ENCODE measurements around the gene DNAJC5. TPM values are rescaled to one million over a fixed set of nuclear protein-coding genes. Genes with fewer than 3 reads are reported as not detected.

The DNAJC5 gene
- total and polyA plus RNA-seq, 2 experiments from 2014 or later, result 7.1 to 33.5 TPM

GRCh38 chr20:63882257-63883200 is 12.4 kb upstream of the DNAJC5 start:
- Mint-ChIP-seq H3K4me3 (no peak overlapping the region; the same call in 2 of the 3 replicates), H3K27me3 (ENCODE audit: insufficient read depth, low read depth, poor library complexity) (peaks cover 16% of the 10 kb centered on the region), H3K36me3 (ENCODE audit: low read depth) (peaks cover 41% of the 10 kb centered on the region), H3K27ac (no peak overlapping the region), H3K9me3 (no peaks in the 10 kb centered on the region), H3K4me1 (no peaks in the 10 kb centered on the region; the same call in 2 of the 3 replicates)
- Histone ChIP-seq H4K20me1 (replicated peaks; ENCODE audit: insufficient read depth) (peaks cover 10% of the 10 kb centered on the region), H3K4me3 (no peak overlapping the region), H3K27me3 (ENCODE audit: insufficient read depth) (no peaks in the 10 kb centered on the region), H3K4me1 (ENCODE audit: insufficient read depth) (no peaks in the 10 kb centered on the region), H3F3A (replicated peaks; ENCODE audit: low read depth) (peaks cover 3% of the 10 kb centered on the region; the same call in 1 of the 2 replicates), H2AFZ (no peak overlapping the region), H3K4me2 (no peak overlapping the region), H3K79me2 (replicated peaks; ENCODE audit: insufficient read depth) (peaks cover 13% of the 10 kb centered on the region; the same call in 1 of the 2 replicates), H3K9me2 (ENCODE audit: insufficient read depth) (no peaks in the 10 kb centered on the region), H3K27ac (ENCODE audit: low read depth) (no peak overlapping the region; the same call in 1 of the 2 replicates), H3K36me3 (ENCODE audit: insufficient read depth) (0 out of 2 replicates have a peak, but pooled peaks cover 5% of the 10 kb centered on the region)
- TF ChIP-seq ZNF114 (CRISPR knock-in tag; IDR thresholded peaks at IDR 0.05), result no peak
- TF ChIP-seq POLR2AphosphoS5 (IDR thresholded peaks at IDR 0.05; ENCODE audit: low read depth), result no peak
- TF ChIP-seq EZH2phosphoT487 (IDR thresholded peaks at IDR 0.05; ENCODE audit: unreplicated experiment), result no peak
- TF ChIP-seq ETS1 (IDR thresholded peaks at IDR 0.05), result no peak
- TF ChIP-seq NANOG (IDR thresholded peaks at IDR 0.05; ENCODE audit: borderline replicate concordance), result no peak
- no peak for TF ChIP-seq EZH2 (IDR thresholded peaks at IDR 0.05; ENCODE audit: low read depth, unreplicated experiment)
- DNase-seq (ENCODE audit: low spot score) (no peak), ATAC-seq (no peak)

- H3F3A ChIP-seq (replicated peaks; ENCODE audit: low read depth), result peaks cover 3% of the 10 kb centered on the region; the same call in 1 of the 2 replicates
- no peak for DNase-seq (ENCODE audit: low spot score)
- no peak for ATAC-seq
- no peaks in the 10 kb centered on the region for H3K27me3 ChIP-seq (ENCODE audit: insufficient read depth)
- H3K27ac Mint-ChIP-seq, result no peak overlapping the region
- no peaks in the 10 kb centered on the region; the same call in 2 of the 3 replicates for H3K4me1 Mint-ChIP-seq
- no peak overlapping the region for H3K4me3 ChIP-seq
- no peaks in the 10 kb centered on the region for H3K9me2 ChIP-seq (ENCODE audit: insufficient read depth)
- no peaks in the 10 kb centered on the region for H3K9me3 Mint-ChIP-seq
- no peak overlapping the region for H3K4me3 Mint-ChIP-seq
- peaks cover 38% of the 10 kb centered on the region for H3K36me3 Mint-ChIP-seq (ENCODE audit: low read depth)
- H3K4me1 ChIP-seq (ENCODE audit: insufficient read depth), result no peaks in the 10 kb centered on the region
- no peak overlapping the region for H3K27ac ChIP-seq (ENCODE audit: low read depth)
- H3K4me2 ChIP-seq, result no peak overlapping the region
- peaks cover 16% of the 10 kb centered on the region for H3K27me3 Mint-ChIP-seq (ENCODE audit: insufficient read depth, low read depth, poor library complexity)
- 0 out of 2 replicates have a peak, but pooled peaks cover 5% of the 10 kb centered on the region for H3K36me3 ChIP-seq (ENCODE audit: insufficient read depth)
- peaks cover 8% of the 10 kb centered on the region for H4K20me1 ChIP-seq (replicated peaks; ENCODE audit: insufficient read depth)
- no peak overlapping the region for H2AFZ ChIP-seq
- peaks cover 8% of the 10 kb centered on the region; the same call in 1 of the 2 replicates for H3K79me2 ChIP-seq (replicated peaks; ENCODE audit: insufficient read depth)
- TF ChIP-seq CTCF (conservative IDR thresholded peaks at IDR 0.05; ENCODE audit: low read depth in 2 of 2) (no peak), POLR2AphosphoS5 (IDR thresholded peaks at IDR 0.05; ENCODE audit: low read depth) (no peak), CREB1 (CRISPR knock-in tag; IDR thresholded peaks at IDR 0.05; ENCODE audit: low read depth) (no peak), REST (IDR thresholded peaks at IDR 0.05; ENCODE audit: unreplicated experiment) (no peak), EZH2phosphoT487 (IDR thresholded peaks at IDR 0.05; ENCODE audit: unreplicated experiment) (no peak), STAT1 (IDR thresholded peaks at IDR 0.05; ENCODE audit: unreplicated experiment) (no peak)
These were observed 11.7 kb upstream of the DNAJC5 start for GRCh38 chr20:63883201-63883593.
